ENCODE results near the gene HDAC6.

DNA sequence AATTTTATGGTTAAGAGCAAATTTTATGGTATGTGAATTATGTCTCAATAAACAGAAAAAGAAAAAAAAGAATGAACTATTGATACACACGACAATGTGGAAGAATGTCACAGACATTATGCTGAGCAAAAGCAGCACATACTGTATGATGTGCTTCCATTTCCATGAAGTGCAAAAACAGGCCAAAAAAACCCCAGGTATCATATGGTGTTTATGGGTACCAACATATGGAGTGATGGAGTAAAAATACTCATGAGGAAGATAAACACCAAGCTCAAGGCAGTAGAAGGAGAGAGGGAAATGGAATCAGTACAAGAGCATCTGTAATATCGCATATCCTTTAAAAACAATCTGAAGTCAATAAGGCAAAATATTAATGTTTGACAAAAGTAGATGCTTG is 19.7 kb upstream of the HDAC6 start:
- TF ChIP-seq SUZ12 (IDR thresholded peaks at IDR 0.05; ENCODE audit: extremely low read depth, insufficient read depth, insufficient read length) (no peak), YY1 (IDR thresholded peaks at IDR 0.05; ENCODE audit: insufficient read depth, insufficient read length) (no peak), ZNF274 (IDR thresholded peaks at IDR 0.05; ENCODE audit: low read depth, low read length) (no peak)

Measured in NT2/D1 (cell line).